Stomach (tissue), 9 donors: ENCODE results near the gene IMP4. TPM values are rescaled to one million over a fixed set of nuclear protein-coding genes. Genes with fewer than 3 reads are reported as not detected.

Experiments used
- DNase-seq, 2 donors: peaks; one replicate each; pipeline versions ENCODE4 v3.0.0 to v3.0.0-alpha.2; 2013 to 2019
- H3K27ac ChIP-seq, 5 donors: fragments of 200-600 bp in 4 of 5; sonication (generic) in 4 of 5; one replicate each; pipeline ENCODE4 v1.5.1; 2013 to 2019; ENCODE audit warnings: mild to moderate bottlenecking in 1 of 5, moderate library complexity in 1 of 5
- H3K27me3 ChIP-seq, 3 donors: fragments of 200-600 bp; sonication (generic); one replicate each; pipeline ENCODE4 v1.5.1; 2017 to 2019; ENCODE audit warnings: mixed run types in 1 of 3
- H3K36me3 ChIP-seq, 4 donors: fragments of 200-600 bp; sonication (generic); 1 replicate in 3 of 4; 2 replicates in 1 of 4; pipeline ENCODE4 v1.5.1; 2016 to 2019
- H3K4me1 ChIP-seq, 4 donors: fragments of 200-600 bp; sonication (generic); one replicate each; pipeline ENCODE4 v1.5.1; 2016 to 2019
- H3K4me3 ChIP-seq, 4 donors: fragments of 200-600 bp; sonication (generic) in 3 of 4; one replicate each; pipeline ENCODE4 v1.5.1; 2016 to 2019; ENCODE audit warnings: mild to moderate bottlenecking in 1 of 4
- H3K9me3 ChIP-seq, 4 donors: fragments of 200-600 bp; sonication (generic); one replicate each; pipeline ENCODE4 v1.5.1; 2016 to 2019
- EP300 ChIP-seq: sonication (generic); formaldehyde crosslinking; IDR thresholded peaks from one replicate; pipeline ENCODE4 v1.6.1; 2017; ENCODE audit warnings: antibody characterized with exemption
- POLR2A ChIP-seq, 4 donors: fragments of 450-650 bp; IDR thresholded peaks; one replicate each; pipeline ENCODE4 v1.6.1; 2016; ENCODE audit warnings: antibody characterized with exemption in 4 of 4, control low read depth in 2 of 4, mild to moderate bottlenecking in 1 of 4, moderate library complexity in 1 of 4
- POLR2AphosphoS5 ChIP-seq, 3 donors: sonication (generic); formaldehyde crosslinking; IDR thresholded peaks; one replicate each; pipeline ENCODE4 v1.6.1; 2016; ENCODE audit warnings: antibody characterized with exemption in 3 of 3
- WGBS, 5 donors: extraction: QIAGEN DNeasy Blood & Tissue Kit in 3 of 5; methylation state at CpG; one replicate each; pipeline versions ENCODE4 v1.1.5 to v1.1.7; 2013 to 2018; 5-methylcytosine and 5-hydroxymethylcytosine counted together
- intact Hi-C: fragments of 100-400 bp; cut with DNase I; formaldehyde crosslinking; loops from one replicate; pipeline ENCODE4 v1.15.1; 2023; ENCODE audit warnings: low total_unique reads
- polyA plus RNA-seq, 3 donors: library from polyadenylated mRNA; stranded (reverse); fragments of 200-250 nt; gene quantifications; one replicate each; pipeline ENCODE4 v1.2.3, GENCODE V29; 2013
- total RNA-seq, 5 donors: library from RNA; depleted of rRNA; stranded (reverse); fragments of >200 nt; gene quantifications; one replicate each; pipeline versions ENCODE4 v1.1.0 to v1.2.3, GENCODE V29; 2014 to 2016
- TF ChIP-seq, protein P1 (sequence below), 7 experiments: fragments of 450-650 bp in 4 of 7; fragments of 200-600 bp in 3 of 7; sonication (generic) in 3 of 7; IDR thresholded peaks; one replicate each; pipeline ENCODE4 v1.5.1; 2016 to 2019; ENCODE audit warnings: antibody characterized with exemption in 7 of 7, control low read depth in 2 of 7, mild to moderate bottlenecking in 1 of 7
- donor health status: healthy with polysubstance abuse.
- donor health status: Bipolar disorder and iron deficiency.
- donor health status: healthy.

Gene IMP4
- total and polyA plus RNA-seq, 8 donors = 14.2 to 128 (median 71.2) TPM

DNA sequence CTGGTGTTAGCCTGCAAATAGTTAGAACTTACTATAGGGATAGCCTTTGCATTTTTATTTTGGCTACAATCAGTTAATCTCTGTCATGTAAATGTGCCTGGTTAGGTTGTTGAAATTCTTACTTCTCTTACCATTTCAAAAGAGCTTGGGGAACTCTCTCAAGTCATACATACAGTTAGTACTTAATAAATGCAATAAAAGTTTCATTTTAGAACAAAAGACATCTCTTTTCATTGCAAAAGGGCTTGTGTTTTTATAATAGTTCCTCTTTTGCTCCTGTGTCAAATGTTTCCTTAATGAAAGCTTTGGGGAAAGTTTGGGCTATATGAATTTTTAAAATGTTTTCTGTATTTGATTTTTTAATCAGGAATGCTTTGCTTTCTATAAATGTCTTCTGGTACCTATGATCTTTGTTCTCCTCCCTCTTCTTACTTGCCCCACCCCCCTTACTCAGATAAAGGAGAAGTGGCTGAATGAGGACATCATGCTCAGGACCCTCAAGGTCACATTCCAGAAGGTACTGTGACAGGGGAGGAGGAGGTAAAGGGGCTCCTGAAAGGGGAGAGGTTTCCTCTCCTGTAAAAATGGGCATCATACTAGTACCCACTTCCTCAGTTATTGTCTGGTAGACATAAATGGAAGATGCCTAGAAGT, 26.7 kb downstream of the IMP4 start:
- intact Hi-C loops = no loop called here
- DNase-seq = no peak
- Histone ChIP-seq H3K4me1 (peaks cover 16 to 42% (median 40%) of the 10 kb centered on the region in 4 donors), H3K27ac (no peak overlapping the region), H3K27me3 (no peaks in the 10 kb centered on the region), H3K36me3 (peaks cover 0 to 12% (median 9%) of the 10 kb centered on the region in 4 donors), H3K9me3 (no peaks in the 10 kb centered on the region), H3K4me3 (no peak overlapping the region)
- TF ChIP-seq POLR2A (IDR thresholded peaks at IDR 0.05) (no peak), POLR2AphosphoS5 (IDR thresholded peaks at IDR 0.05) (no peak), EP300 (no peak)
- TF ChIP-seq, protein P1, sequence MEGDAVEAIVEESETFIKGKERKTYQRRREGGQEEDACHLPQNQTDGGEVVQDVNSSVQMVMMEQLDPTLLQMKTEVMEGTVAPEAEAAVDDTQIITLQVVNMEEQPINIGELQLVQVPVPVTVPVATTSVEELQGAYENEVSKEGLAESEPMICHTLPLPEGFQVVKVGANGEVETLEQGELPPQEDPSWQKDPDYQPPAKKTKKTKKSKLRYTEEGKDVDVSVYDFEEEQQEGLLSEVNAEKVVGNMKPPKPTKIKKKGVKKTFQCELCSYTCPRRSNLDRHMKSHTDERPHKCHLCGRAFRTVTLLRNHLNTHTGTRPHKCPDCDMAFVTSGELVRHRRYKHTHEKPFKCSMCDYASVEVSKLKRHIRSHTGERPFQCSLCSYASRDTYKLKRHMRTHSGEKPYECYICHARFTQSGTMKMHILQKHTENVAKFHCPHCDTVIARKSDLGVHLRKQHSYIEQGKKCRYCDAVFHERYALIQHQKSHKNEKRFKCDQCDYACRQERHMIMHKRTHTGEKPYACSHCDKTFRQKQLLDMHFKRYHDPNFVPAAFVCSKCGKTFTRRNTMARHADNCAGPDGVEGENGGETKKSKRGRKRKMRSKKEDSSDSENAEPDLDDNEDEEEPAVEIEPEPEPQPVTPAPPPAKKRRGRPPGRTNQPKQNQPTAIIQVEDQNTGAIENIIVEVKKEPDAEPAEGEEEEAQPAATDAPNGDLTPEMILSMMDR (IDR thresholded peaks at IDR 0.05) = no peak

DNA sequence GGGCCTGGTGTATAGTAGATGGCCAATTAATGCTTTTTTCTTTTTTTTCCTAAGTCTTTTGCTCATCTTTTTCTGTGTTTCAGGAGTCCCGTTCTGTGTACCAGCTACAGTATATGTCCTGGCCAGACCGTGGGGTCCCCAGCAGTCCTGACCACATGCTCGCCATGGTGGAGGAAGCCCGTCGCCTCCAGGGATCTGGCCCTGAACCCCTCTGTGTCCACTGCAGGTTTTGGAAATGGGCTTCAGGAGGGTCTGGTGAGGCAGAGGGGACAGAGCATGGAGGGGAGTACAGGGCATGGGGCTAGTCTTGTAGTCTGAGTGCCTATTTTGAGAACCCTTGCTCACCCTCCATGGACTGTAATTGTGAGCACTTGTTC, 27.3 kb downstream of the IMP4 start:
- DNase-seq = no peak
- WGBS, 5 donors = 90 to 95% (median 94%) methylated on average over 5 of the region's 5 CpGs
- intact Hi-C loops = no loop called here
- Histone ChIP-seq H3K36me3 (peaks cover 0 to 14% (median 10%) of the 10 kb centered on the region in 4 donors), H3K4me3 (no peak overlapping the region), H3K9me3 (no peaks in the 10 kb centered on the region), H3K4me1 (peaks cover 16 to 47% (median 45%) of the 10 kb centered on the region in 4 donors), H3K27ac (no peak overlapping the region), H3K27me3 (no peaks in the 10 kb centered on the region)
- TF ChIP-seq POLR2A (IDR thresholded peaks at IDR 0.05) = no peak
- TF ChIP-seq, protein P1 (IDR thresholded peaks at IDR 0.05) = no peak

DNA sequence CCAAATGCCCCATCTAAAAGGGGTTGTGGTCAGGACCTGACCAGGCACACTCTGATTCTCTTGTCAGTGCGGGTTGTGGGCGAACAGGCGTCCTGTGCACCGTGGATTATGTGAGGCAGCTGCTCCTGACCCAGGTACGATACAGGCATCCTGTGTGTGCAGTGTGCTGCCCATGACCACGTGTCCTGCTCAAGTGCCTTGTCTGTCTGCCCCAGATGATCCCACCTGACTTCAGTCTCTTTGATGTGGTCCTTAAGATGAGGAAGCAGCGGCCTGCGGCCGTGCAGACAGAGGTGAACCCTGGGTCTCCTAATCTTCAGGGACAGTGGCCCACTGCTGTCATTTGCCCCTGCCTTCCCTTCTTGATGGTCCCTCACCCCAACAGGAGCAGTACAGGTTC, 27.8 kb downstream of the IMP4 start:
- H3K9me3 ChIP-seq = no peaks in the 10 kb centered on the region
- peaks cover 0 to 20% (median 14%) of the 10 kb centered on the region in 4 donors for H3K36me3 ChIP-seq
- peak overlapping the region in 1 of 4 donors; percentile 98 for H3K4me3 ChIP-seq
- H3K27me3 ChIP-seq = no peaks in the 10 kb centered on the region
- peak overlapping the region in 2 of 5 donors; percentile 92 for H3K27ac ChIP-seq
- WGBS, 5 donors = 78 to 90% (median 87%) methylated on average over 9 of the region's 9 CpGs
- no peak for DNase-seq
- intact Hi-C loops = no loop called here
- peaks cover 16 to 51% (median 48%) of the 10 kb centered on the region in 4 donors for H3K4me1 ChIP-seq
- TF ChIP-seq POLR2A (IDR thresholded peaks at IDR 0.05) (no peak), POLR2AphosphoS5 (IDR thresholded peaks at IDR 0.05) (no peak), EP300 (no peak)

DNA sequence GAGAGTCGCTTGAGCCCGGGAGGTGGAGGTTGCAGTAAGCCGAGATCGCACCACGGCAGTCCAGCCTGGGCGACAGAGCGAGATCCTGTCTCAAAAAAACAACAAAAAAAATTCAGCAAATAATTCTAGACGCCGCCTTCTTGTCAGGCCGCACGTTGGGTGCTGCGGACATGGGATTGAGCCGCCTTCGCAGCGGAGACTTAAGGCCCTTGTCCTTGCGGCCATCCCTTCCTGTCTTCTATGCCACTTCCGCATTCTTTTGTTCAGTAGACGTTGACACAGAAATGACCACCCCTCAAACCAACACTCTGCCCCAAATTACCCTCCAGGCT, 29.0 kb downstream of the IMP4 start:
- peaks cover 0 to 27% (median 25%) of the 10 kb centered on the region in 4 donors for H3K36me3 ChIP-seq
- no peak for DNase-seq
- WGBS, 5 donors = 23 to 44% (median 32%) methylated on average over 18 of the region's 18 CpGs
- no peaks in the 10 kb centered on the region for H3K27me3 ChIP-seq
- H3K9me3 ChIP-seq = no peaks in the 10 kb centered on the region
- H3K4me1 ChIP-seq = peaks cover 16 to 57% (median 41%) of the 10 kb centered on the region in 4 donors
- intact Hi-C loops = no loop called here
- H3K27ac ChIP-seq = peak overlapping the region; percentile 82 to 92 (median 87)
- H3K4me3 ChIP-seq = peak overlapping the region; percentile 80 to 98 (median 88)
- peak in 1 of 3 donors; percentile 28 for TF ChIP-seq POLR2AphosphoS5 (IDR thresholded peaks at IDR 0.05)
- TF ChIP-seq POLR2A (IDR thresholded peaks at IDR 0.05) = no peak
- TF ChIP-seq EP300 = no peak

DNA sequence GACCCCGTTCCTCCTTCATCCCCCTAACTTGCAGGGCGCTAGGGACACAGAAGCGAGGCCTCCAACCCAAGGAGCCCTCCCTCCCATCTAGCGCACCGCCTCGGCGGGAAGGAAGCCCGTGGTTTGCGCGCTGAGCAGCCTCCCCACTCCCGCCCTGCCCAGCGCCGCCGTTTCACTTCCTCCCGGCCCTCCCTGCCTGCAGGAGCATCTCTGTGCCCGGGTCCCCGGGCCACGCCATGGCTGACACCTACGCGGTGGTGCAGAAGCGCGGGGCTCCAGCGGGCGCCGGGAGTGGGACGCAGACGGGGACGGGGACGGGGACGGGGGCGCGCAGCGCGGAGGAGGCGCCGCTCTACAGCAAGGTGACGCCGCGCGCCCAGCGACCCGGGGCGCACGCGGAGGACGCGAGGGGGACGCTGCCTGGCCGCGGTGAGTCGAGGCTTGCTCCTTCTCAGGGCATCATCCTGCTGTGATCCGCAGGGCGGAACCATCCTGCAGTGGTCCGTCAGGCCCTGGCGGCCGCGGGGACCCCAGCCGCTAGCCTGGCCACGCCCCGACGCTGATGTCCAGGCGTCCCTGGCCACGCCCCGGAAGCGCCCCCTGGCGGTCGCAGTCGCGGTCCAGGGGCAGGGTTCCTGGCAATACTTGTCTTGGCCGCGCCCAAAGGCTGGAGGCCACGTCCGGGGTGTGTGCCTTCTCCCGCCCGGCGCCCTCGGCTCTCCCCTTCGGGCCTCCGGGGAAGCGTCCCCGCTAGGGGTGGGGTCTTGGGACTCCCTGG, 29.5 kb downstream of the IMP4 start:
- Histone ChIP-seq H3K9me3 (no peaks in the 10 kb centered on the region), H3K36me3 (peaks cover 0 to 29% (median 26%) of the 10 kb centered on the region in 4 donors), H3K27me3 (no peaks in the 10 kb centered on the region), H3K4me1 (peaks cover 16 to 59% (median 42%) of the 10 kb centered on the region in 4 donors), H3K27ac (peak overlapping the region; percentile 82 to 92 (median 87)), H3K4me3 (peak overlapping the region; percentile 80 to 98 (median 88))
- intact Hi-C loops = no loop called here
- peak; percentile 43 to 88 (median 72) for TF ChIP-seq POLR2AphosphoS5 (IDR thresholded peaks at IDR 0.05)
- TF ChIP-seq EP300 = no peak
- TF ChIP-seq, protein P1 (IDR thresholded peaks at IDR 0.05) = peak in 5 of 7 experiments; percentile 76 to 96 (median 92)
- peak in 1 of 4 donors; percentile 23 for TF ChIP-seq POLR2A (IDR thresholded peaks at IDR 0.05)
- DNase-seq = peak; percentile 91 to 96
- 0 to 1% (median 1%) methylated on average over 39 to 81 of the region's 81 CpGs for WGBS, 5 donors
